ENCODE measurements around the gene DOHH. TPM values are rescaled to one million over a fixed set of nuclear protein-coding genes. Genes with fewer than 3 reads are reported as not detected.

The DOHH gene
- total RNA-seq, 3 donors from 2014 or later, result 11.6 to 13.4 (median 12.2) TPM

DNA sequence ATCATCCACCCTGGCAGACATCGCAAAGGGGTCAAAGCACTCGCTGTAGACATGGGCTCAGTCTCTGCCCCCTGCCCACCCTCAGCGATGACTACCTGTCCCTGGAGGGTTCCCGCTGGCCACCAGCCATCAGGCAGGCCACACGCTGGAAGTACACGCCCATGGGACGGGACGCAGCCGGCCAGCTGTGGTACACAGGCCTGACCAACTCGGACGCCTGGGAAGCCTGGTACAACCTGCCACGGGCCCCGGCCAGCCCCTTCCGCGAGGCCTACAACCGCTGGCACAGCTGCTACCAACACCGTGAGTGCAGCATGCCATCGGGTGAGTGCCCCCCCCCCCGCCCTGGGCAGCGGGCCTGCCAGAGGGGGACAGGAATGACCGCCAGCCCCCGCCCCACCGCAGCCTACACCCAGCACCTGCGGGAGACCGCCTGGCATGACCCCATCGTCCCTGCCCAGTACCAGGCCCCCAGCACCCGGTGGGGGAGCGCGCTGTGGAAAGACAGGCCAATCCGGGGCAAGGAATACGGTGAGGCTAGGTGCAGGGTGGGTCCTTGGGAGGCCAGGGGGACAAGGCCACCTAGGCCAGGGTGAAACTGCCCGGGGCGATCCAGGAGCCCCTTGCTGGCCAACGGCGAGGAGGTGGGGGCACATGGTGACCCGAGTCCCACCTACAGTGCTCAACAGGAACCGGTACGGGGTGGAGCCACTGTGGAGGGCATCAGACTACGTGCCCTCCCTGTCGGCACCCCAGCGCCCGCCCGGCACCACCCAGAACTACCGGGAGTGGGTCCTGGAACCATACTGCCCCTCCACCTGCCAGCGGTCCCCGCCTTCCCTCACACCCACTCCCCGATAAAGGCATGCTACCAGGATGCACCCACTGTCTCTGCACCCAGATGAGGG, 42.9 kb upstream of the DOHH start:
- H3K27ac ChIP-seq, result peak overlapping the region; percentile 7 to 13
- H3K9me3 ChIP-seq, result no peaks in the 10 kb centered on the region
- TF ChIP-seq POLR2AphosphoS5 (IDR thresholded peaks at IDR 0.05), result no peak
- no peak for TF ChIP-seq POLR2A (IDR thresholded peaks at IDR 0.05)
- TF ChIP-seq, protein P1, sequence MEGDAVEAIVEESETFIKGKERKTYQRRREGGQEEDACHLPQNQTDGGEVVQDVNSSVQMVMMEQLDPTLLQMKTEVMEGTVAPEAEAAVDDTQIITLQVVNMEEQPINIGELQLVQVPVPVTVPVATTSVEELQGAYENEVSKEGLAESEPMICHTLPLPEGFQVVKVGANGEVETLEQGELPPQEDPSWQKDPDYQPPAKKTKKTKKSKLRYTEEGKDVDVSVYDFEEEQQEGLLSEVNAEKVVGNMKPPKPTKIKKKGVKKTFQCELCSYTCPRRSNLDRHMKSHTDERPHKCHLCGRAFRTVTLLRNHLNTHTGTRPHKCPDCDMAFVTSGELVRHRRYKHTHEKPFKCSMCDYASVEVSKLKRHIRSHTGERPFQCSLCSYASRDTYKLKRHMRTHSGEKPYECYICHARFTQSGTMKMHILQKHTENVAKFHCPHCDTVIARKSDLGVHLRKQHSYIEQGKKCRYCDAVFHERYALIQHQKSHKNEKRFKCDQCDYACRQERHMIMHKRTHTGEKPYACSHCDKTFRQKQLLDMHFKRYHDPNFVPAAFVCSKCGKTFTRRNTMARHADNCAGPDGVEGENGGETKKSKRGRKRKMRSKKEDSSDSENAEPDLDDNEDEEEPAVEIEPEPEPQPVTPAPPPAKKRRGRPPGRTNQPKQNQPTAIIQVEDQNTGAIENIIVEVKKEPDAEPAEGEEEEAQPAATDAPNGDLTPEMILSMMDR (IDR thresholded peaks at IDR 0.05), result no peak
- no peaks in the 10 kb centered on the region for H3K27me3 ChIP-seq
- no peaks in the 10 kb centered on the region for H3K4me1 ChIP-seq
- H3K4me3 ChIP-seq, result no peak overlapping the region
- DNase-seq (ENCODE audit: low spot score in 2 of 2), result no peak
- intact Hi-C loops (cut with DNase I; ENCODE audit: low total_unique reads), result no loop called here
- H3K36me3 ChIP-seq, result no peaks in the 10 kb centered on the region

DNA sequence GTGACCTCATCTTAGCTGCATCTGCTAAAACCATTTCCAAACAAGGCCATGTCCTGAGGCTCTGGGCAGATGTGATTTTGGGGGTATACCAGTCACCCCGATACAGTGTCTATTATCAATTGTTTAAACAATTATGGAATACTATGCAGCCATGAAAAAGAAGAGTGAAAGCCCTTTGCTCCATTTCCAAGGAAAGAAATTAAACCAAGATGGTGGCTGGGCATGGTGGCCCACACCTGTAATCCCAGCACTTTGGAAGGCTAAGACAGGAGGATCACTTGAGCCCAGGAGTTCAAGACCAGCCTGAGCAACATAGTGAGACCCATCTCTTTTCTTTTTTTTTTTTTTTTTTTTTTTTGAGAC, 39.3 kb upstream of the DOHH start:
- Histone ChIP-seq H3K36me3 (peaks cover 4% of the 10 kb centered on the region), H3K4me3 (no peak overlapping the region), H3K27ac (no peak overlapping the region), H3K9me3 (no peaks in the 10 kb centered on the region), H3K27me3 (no peaks in the 10 kb centered on the region), H3K4me1 (peaks cover 5 to 13% of the 10 kb centered on the region in 2 donors)
- TF ChIP-seq, protein P1 (IDR thresholded peaks at IDR 0.05), result no peak
- TF ChIP-seq POLR2AphosphoS5 (IDR thresholded peaks at IDR 0.05), result no peak
- no peak for TF ChIP-seq POLR2A (IDR thresholded peaks at IDR 0.05)
- DNase-seq (ENCODE audit: low spot score in 2 of 2), result no peak
- intact Hi-C loops (cut with DNase I; ENCODE audit: low total_unique reads), result no loop called here

DNA sequence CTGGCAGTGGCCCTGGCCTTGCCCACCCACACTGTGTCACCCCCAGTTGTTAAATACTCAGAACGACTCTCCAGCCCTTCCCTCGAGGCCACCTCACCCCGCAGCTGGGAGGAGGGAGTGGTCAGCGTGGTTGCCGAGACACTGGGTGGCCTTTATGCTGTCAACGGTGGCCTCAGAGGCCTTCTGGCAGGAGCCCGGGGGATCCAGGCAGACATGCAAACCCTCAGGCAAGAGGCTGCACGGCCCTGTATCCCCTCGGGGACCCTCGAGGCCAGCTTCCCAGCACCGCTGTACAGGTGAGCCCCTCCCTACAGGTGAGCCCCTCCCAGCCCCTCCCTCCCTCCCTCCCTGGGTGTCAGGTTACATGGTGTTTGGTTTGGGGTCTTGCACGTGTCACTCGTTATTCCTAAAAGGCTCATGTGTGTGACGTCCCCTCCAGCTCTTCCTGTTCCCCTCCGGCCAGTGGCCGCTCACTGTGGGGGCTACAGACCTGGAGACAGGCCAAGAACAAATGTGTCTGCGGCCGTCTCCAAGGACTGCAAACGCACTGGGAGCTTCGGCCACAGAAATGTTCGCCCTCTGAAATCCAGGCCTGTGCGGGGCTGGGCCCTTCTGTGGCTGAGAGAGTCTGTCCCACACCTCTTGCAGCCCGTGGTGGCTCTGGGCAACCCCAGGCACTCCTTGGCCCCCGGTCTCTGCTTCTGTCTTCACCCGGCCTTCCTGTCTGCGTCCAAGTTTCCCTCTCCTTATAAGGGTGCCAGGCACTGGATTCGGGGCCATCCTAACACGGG, 38.7 kb upstream of the DOHH start, which contains the start of gene TEKTIP1:
Gene TEKTIP1 (plus strand): TSS at position 210 of the 791 bp plus-strand sequence. CDS start 4 bp downstream, at position 214.
- no peak for TF ChIP-seq POLR2AphosphoS5 (IDR thresholded peaks at IDR 0.05)
- TF ChIP-seq, protein P1 (IDR thresholded peaks at IDR 0.05), result no peak
- peak within 1 kb of the TSS in 1 of 2 donors; percentile 25 for H3K27ac ChIP-seq
- no peak for DNase-seq (ENCODE audit: low spot score in 2 of 2)
- no peak within 1 kb of the TSS for H3K4me3 ChIP-seq
- H3K36me3 ChIP-seq, result peaks cover 4% of the 10 kb centered on the region
- H3K9me3 ChIP-seq, result no peaks in the 10 kb centered on the region
- intact Hi-C loops (cut with DNase I; ENCODE audit: low total_unique reads), result no loop called here
- H3K4me1 ChIP-seq, result peaks cover 5 to 13% of the 10 kb centered on the region in 2 donors
- no peaks in the 10 kb centered on the region for H3K27me3 ChIP-seq

DNA sequence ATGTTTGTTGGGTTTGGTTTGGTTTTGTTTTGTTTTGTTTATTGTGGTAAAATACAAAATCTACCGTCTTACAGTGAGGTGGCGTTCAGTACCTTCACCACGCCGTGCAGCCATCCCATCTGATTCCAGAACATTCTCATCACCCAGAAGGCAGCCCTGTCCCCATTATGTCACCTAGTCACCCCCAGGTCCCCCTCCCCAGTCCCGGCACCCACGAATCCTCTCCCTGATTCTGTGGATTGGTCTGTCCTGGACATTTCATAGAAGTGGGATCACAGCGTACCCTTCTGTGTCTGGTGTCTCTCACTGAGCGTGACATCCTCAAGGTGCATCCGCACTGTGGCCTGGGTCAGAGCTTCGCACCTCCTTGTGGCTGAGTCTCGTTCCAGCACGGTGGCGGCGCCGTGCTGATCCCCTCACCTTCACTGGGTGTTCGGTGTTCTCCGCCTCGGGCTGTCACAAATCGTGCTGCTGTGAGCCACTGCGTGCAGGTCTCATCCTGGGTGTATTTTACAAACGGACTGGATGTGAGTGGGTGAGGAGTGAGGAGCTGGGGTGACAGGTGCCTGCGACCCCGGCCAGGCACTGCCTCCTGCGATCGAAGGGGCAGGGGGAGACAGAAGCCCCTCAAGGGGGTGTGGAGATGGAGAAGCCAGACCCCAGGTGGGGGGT, 37.9 kb upstream of the DOHH start:
- Histone ChIP-seq H3K4me1 (peaks cover 5 to 13% of the 10 kb centered on the region in 2 donors), H3K27me3 (no peaks in the 10 kb centered on the region), H3K27ac (peak overlapping the region in 1 of 2 donors; percentile 25), H3K36me3 (peaks cover 7% of the 10 kb centered on the region), H3K9me3 (no peaks in the 10 kb centered on the region), H3K4me3 (no peak overlapping the region)
- TF ChIP-seq POLR2AphosphoS5 (IDR thresholded peaks at IDR 0.05) (no peak), POLR2A (IDR thresholded peaks at IDR 0.05) (no peak)
- TF ChIP-seq, protein P1 (IDR thresholded peaks at IDR 0.05), result no peak
- DNase-seq (ENCODE audit: low spot score in 2 of 2), result no peak
- intact Hi-C loops (cut with DNase I; ENCODE audit: low total_unique reads), result no loop called here
